OCI-LY7 (cell line): ENCODE measurements around the gene RLN3.

ENCODE experiments used
- EZH2phosphoT487 ChIP-seq: fragments of 200-600 bp; sonication (generic); IDR thresholded peaks from 2 replicates; pipeline ENCODE4 v1.6.1; 2018; ENCODE audit warnings: low read depth, borderline replicate concordance, mild to moderate bottlenecking, mixed run types, antibody characterized with exemption, low read length, moderate library complexity, mixed read lengths
- TF ChIP-seq, protein P1 (sequence below): fragments of 200-600 bp; sonication (generic); conservative IDR thresholded peaks from 2 replicates; pipeline ENCODE4 v1.5.1; 2014; ENCODE audit warnings: mild to moderate bottlenecking, antibody characterized with exemption, low read length, moderate library complexity, mixed read lengths

DNA sequence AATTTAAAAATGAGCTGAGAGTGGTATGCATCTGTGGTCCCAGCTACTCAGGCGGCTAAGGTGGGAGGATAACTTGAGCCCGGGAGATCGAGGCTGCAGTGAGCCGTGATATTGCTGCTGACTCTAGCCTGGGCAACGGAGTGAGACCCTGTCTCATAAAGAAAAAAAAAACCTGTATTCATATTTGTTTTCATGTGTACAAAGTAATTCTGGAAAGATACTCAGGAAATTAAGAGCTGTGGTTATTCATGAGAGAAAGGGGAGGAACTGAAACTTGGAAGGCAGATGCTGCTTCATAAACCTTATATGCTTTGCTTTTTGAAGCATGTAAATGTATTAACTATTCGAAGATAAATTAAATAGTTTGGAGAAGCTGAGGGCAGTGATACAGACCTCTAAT lies 8.8 kb upstream of the RLN3 start:
- TF ChIP-seq EZH2phosphoT487, result no peak
- TF ChIP-seq, protein P1, sequence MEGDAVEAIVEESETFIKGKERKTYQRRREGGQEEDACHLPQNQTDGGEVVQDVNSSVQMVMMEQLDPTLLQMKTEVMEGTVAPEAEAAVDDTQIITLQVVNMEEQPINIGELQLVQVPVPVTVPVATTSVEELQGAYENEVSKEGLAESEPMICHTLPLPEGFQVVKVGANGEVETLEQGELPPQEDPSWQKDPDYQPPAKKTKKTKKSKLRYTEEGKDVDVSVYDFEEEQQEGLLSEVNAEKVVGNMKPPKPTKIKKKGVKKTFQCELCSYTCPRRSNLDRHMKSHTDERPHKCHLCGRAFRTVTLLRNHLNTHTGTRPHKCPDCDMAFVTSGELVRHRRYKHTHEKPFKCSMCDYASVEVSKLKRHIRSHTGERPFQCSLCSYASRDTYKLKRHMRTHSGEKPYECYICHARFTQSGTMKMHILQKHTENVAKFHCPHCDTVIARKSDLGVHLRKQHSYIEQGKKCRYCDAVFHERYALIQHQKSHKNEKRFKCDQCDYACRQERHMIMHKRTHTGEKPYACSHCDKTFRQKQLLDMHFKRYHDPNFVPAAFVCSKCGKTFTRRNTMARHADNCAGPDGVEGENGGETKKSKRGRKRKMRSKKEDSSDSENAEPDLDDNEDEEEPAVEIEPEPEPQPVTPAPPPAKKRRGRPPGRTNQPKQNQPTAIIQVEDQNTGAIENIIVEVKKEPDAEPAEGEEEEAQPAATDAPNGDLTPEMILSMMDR, result no peak
